Astrocyte (in vitro differentiated cells and primary cell): ENCODE data around the gene SHROOM2.

Experiments used
- EZH2 ChIP-seq: IDR thresholded peaks from 2 replicates; pipeline ENCODE4 v1.6.1; 2012; ENCODE audit warnings: mild to moderate bottlenecking, low read length, inconsistent platforms; ENCODE audit not compliant: insufficient read depth
- TF ChIP-seq, protein P1 (sequence below): IDR thresholded peaks from 2 replicates; pipeline ENCODE4 v1.5.1; 2011; ENCODE audit warnings: low read depth, mild to moderate bottlenecking, inconsistent platforms, low read length, moderate library complexity; ENCODE audit not compliant: insufficient read depth

GRCh38 chrX:9895225-9895912 lies 109.1 kb downstream of the SHROOM2 start:
- TF ChIP-seq, protein P1, sequence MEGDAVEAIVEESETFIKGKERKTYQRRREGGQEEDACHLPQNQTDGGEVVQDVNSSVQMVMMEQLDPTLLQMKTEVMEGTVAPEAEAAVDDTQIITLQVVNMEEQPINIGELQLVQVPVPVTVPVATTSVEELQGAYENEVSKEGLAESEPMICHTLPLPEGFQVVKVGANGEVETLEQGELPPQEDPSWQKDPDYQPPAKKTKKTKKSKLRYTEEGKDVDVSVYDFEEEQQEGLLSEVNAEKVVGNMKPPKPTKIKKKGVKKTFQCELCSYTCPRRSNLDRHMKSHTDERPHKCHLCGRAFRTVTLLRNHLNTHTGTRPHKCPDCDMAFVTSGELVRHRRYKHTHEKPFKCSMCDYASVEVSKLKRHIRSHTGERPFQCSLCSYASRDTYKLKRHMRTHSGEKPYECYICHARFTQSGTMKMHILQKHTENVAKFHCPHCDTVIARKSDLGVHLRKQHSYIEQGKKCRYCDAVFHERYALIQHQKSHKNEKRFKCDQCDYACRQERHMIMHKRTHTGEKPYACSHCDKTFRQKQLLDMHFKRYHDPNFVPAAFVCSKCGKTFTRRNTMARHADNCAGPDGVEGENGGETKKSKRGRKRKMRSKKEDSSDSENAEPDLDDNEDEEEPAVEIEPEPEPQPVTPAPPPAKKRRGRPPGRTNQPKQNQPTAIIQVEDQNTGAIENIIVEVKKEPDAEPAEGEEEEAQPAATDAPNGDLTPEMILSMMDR, result no peak
- TF ChIP-seq EZH2, result no peak
